Glutamatergic neuron (in vitro differentiated cells): ENCODE measurements around the gene AHDC1. TPM values are rescaled to one million over a fixed set of nuclear protein-coding genes. Genes with fewer than 3 reads are reported as not detected.
"Not testable (repeated sequence)": the region's sequence is repeated elsewhere in the genome, so short reads cannot be mapped to it uniquely, and the experiment has no call there.

Source experiments
- DNase-seq: peaks from one replicate; pipeline ENCODE4 v3.0.0; 2022
- H3K27ac Mint-ChIP-seq: one replicate; pipeline ENCODE4 v1.8.0; 2020; ENCODE audit warnings: mild to moderate bottlenecking, mixed read lengths, inconsistent platforms; ENCODE audit not compliant: unreplicated experiment
- H3K27me3 Mint-ChIP-seq: one replicate; pipeline ENCODE4 v1.8.0; 2020; ENCODE audit warnings: mild to moderate bottlenecking, moderate library complexity, mixed read lengths, inconsistent platforms; ENCODE audit not compliant: unreplicated experiment
- H3K36me3 Mint-ChIP-seq: one replicate; pipeline ENCODE4 v1.8.0; 2020; ENCODE audit warnings: mild to moderate bottlenecking, mixed read lengths, inconsistent platforms; ENCODE audit not compliant: unreplicated experiment
- H3K4me1 Mint-ChIP-seq: one replicate; pipeline ENCODE4 v1.8.0; 2020; ENCODE audit warnings: mild to moderate bottlenecking, low read depth, mixed read lengths, inconsistent platforms; ENCODE audit not compliant: unreplicated experiment
- H3K4me3 Mint-ChIP-seq: one replicate; pipeline ENCODE4 v1.8.0; 2020; ENCODE audit warnings: mild to moderate bottlenecking, mixed read lengths, inconsistent platforms; ENCODE audit not compliant: unreplicated experiment
- H3K9me3 Mint-ChIP-seq: one replicate; pipeline ENCODE4 v1.8.0; 2020; ENCODE audit warnings: mild to moderate bottlenecking, moderate library complexity, mixed read lengths, inconsistent platforms; ENCODE audit not compliant: unreplicated experiment
- total RNA-seq: library from RNA; stranded (reverse); fragmentation: NEBNext Ultra II Directional; extraction: Animal tissue kit (Norgen Biotek cat#: 25700); gene quantifications from one replicate; pipeline ENCODE4 v1.2.1, GENCODE V29; 2021; ENCODE audit not compliant: unreplicated experiment
- TF ChIP-seq, protein P1 (sequence below): fragments of 200-600 bp; sonication (generic); IDR thresholded peaks from one replicate; pipeline ENCODE4 v1.5.0; 2021; ENCODE audit not compliant: partially characterized antibody, unreplicated experiment

Gene AHDC1
- total RNA-seq, 1 donor from 2014 or later: 131 TPM

DNA sequence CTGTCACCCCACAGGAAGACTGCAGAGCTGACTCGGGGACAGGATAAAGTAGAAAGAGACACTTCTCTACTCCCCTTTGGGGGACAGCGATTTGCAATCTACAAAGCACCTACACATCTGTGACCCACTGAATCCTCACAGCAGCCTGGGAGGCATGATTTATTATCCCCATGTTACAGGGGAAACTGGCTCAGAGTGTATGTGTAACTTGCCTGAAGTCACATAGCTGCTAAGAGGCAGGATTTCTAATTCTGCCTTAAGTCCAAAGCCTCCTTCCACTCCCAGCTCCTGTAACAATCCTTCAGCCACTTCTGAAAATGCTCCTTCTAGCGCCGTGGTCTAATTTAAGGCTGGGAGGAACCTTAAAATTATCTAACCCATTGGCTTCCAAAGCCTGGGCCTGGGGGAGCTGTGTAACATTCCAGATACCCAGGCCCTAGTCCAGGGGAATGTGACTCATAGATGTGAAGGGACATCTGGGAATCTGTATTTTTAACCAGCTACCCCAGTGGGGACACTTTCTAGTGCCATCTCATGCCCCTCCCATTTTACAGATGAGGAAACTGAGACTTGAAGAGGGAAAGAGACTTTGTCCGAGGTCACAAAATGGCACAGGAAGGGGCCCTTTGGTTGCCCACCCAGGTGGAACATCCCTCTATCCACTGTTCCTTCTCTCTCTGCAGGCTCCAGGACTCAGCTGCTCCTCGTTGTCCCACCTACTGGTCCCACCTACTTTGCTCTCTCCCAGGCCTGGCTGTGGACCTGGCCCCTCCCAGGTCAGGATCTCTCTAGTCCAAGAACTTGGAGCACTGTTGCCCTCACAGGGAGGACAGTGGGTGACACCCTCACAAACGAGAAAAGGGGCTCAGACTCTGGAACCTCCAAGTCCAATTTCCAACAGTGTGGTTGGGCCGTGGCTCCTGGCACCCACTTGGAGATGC lies 48.9 kb downstream of the AHDC1 start:
- DNase-seq: no peak
- Mint-ChIP-seq H3K4me1 (peaks cover 34% of the 10 kb centered on the region), H3K27me3 (peaks cover 20% of the 10 kb centered on the region), H3K36me3 (no peaks in the 10 kb centered on the region), H3K27ac (peak overlapping the region; percentile 67), H3K4me3 (no peak overlapping the region), H3K9me3 (peaks cover 6% of the 10 kb centered on the region)
- TF ChIP-seq, protein P1, sequence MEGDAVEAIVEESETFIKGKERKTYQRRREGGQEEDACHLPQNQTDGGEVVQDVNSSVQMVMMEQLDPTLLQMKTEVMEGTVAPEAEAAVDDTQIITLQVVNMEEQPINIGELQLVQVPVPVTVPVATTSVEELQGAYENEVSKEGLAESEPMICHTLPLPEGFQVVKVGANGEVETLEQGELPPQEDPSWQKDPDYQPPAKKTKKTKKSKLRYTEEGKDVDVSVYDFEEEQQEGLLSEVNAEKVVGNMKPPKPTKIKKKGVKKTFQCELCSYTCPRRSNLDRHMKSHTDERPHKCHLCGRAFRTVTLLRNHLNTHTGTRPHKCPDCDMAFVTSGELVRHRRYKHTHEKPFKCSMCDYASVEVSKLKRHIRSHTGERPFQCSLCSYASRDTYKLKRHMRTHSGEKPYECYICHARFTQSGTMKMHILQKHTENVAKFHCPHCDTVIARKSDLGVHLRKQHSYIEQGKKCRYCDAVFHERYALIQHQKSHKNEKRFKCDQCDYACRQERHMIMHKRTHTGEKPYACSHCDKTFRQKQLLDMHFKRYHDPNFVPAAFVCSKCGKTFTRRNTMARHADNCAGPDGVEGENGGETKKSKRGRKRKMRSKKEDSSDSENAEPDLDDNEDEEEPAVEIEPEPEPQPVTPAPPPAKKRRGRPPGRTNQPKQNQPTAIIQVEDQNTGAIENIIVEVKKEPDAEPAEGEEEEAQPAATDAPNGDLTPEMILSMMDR: no peak

GRCh38 chr1:27554293-27554692 lies 49.7 kb downstream of the AHDC1 start:
- Mint-ChIP-seq H3K27ac (peak overlapping the region; percentile 67), H3K36me3 (no peaks in the 10 kb centered on the region), H3K4me3 (no peak overlapping the region), H3K27me3 (peaks cover 22% of the 10 kb centered on the region), H3K9me3 (peaks cover 2% of the 10 kb centered on the region), H3K4me1 (peaks cover 27% of the 10 kb centered on the region)
- no peak for DNase-seq
- TF ChIP-seq, protein P1: no peak

- H3K36me3 Mint-ChIP-seq, DNase-seq, H3K4me3 Mint-ChIP-seq, H3K9me3 Mint-ChIP-seq: not testable (repeated sequence)
- H3K27me3 Mint-ChIP-seq: peaks cover 22% of the 10 kb centered on the region
- H3K4me1 Mint-ChIP-seq: peaks cover 26% of the 10 kb centered on the region
- peak overlapping the region; percentile 67 for H3K27ac Mint-ChIP-seq
Observed at GRCh38 chr1:27553823-27554222, 50.1 kb downstream of the AHDC1 start.

DNA sequence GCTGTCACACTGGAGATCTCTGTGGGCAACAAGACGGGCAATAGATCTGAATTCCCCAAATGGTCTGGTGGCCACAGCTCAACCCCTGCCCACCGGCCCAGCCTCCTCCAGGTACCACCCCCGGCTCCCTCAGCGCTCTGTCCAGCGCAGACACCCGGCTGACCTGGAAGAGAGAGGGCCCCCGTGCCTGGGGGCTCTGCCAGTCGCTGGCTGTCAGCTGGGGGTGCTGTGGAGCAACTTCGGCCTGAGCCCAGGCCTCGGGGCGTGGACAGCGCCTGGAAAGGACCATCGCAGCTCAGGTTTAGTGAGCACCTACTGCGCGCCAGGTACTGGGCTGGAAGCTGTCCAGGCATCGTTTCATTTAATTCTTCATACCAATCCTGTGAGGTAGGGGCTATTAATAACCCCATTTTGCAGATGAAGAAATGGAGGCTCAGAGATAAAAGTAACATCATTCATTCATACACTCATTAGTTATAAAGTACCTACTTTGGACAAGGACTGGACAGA lies 51.0 kb downstream of the AHDC1 start:
- no peaks in the 10 kb centered on the region for H3K36me3 Mint-ChIP-seq
- DNase-seq: no peak
- H3K27me3 Mint-ChIP-seq: peaks cover 20% of the 10 kb centered on the region
- H3K4me3 Mint-ChIP-seq: no peak overlapping the region
- peak overlapping the region; percentile 1 for H3K27ac Mint-ChIP-seq
- TF ChIP-seq, protein P1: no peak
- peaks cover 2% of the 10 kb centered on the region for H3K9me3 Mint-ChIP-seq
- peaks cover 26% of the 10 kb centered on the region for H3K4me1 Mint-ChIP-seq

GRCh38 chr1:27551953-27552312 lies 52.0 kb downstream of the AHDC1 start:
- peaks cover 4% of the 10 kb centered on the region for H3K9me3 Mint-ChIP-seq
- TF ChIP-seq, protein P1: no peak
- no peak overlapping the region for H3K4me3 Mint-ChIP-seq
- H3K27me3 Mint-ChIP-seq: peaks cover 15% of the 10 kb centered on the region
- H3K27ac Mint-ChIP-seq: no peak overlapping the region
- no peaks in the 10 kb centered on the region for H3K36me3 Mint-ChIP-seq
- no peak for DNase-seq
- H3K4me1 Mint-ChIP-seq: peaks cover 20% of the 10 kb centered on the region
